CD4-positive, alpha-beta T cell (primary cell): ENCODE measurements around the gene BRINP3. TPM values are rescaled to one million over a fixed set of nuclear protein-coding genes. Genes with fewer than 3 reads are reported as not detected.

Source experiments
- ATAC-seq: fragments of 200-7000 bp; cut with Tn5 transposase; one replicate; pipeline ENCODE4 v1.10.0; 2022; ENCODE audit warnings: mild to moderate bottlenecking; ENCODE audit not compliant: poor library complexity
- CTCF ChIA-PET: fragments of 350-600 bp; sonication (Branson Sonifier 250); formaldehyde crosslinking; loops from one replicate; lab custom pipeline; 2021; ENCODE audit warnings: antibody characterized with exemption, inconsistent platforms; lab: Charles Lee
- POLR2A ChIA-PET: fragments of 350-600 bp; sonication (Branson Sonifier 250); formaldehyde crosslinking; loops from one replicate; lab custom pipeline; 2021; ENCODE audit warnings: antibody characterized with exemption, inconsistent platforms; lab: Charles Lee
- DNase-seq, 14 experiments: peaks; one replicate each; pipeline ENCODE4 v3.0.0-alpha.2; 2013 to 2020; ENCODE audit warnings: mixed read lengths in 2 of 14
- H3K27ac ChIP-seq, 2 donors: one replicate each; pipeline versions ENCODE4 v1.5.1 to v1.7.0; 2013; ENCODE audit warnings: low read length in 2 of 2, low read depth in 1 of 2, mild to moderate bottlenecking in 1 of 2
- H3K27me3 ChIP-seq, 2 experiments: 1 replicate in 1 of 2; 2 replicates in 1 of 2; pipeline versions ENCODE4 v1.6.1 to v1.7.0; 2013; ENCODE audit warnings: low read length in 2 of 2, control low read depth in 1 of 2, mild to moderate bottlenecking in 1 of 2, moderate library complexity in 1 of 2; ENCODE audit not compliant: insufficient read depth in 2 of 2, control insufficient read depth in 1 of 2
- H3K36me3 ChIP-seq: one replicate; pipeline ENCODE4 v1.6.1; 2013; ENCODE audit warnings: low read length, control low read depth; ENCODE audit not compliant: insufficient read depth
- H3K4me1 ChIP-seq: one replicate; pipeline ENCODE4 v1.6.1; 2013; ENCODE audit warnings: low read length, control low read depth; ENCODE audit not compliant: insufficient read depth
- H3K4me3 ChIP-seq: one replicate; pipeline ENCODE4 v1.5.1; 2013; ENCODE audit warnings: mild to moderate bottlenecking, low read length, moderate library complexity
- H3K9me3 ChIP-seq, 2 experiments: 1 replicate in 1 of 2; 2 replicates in 1 of 2; pipeline versions ENCODE4 v1.6.1 to v1.7.0; 2013; ENCODE audit warnings: low read length in 2 of 2, mild to moderate bottlenecking in 2 of 2, control low read depth in 1 of 2, moderate library complexity in 1 of 2; ENCODE audit not compliant: control insufficient read depth in 1 of 2, insufficient read depth in 1 of 2
- H3K27ac Mint-ChIP-seq: one replicate; pipeline ENCODE4 v1.8.0; 2020; ENCODE audit warnings: mixed read lengths
- H3K27me3 Mint-ChIP-seq: one replicate; pipeline ENCODE4 v1.8.0; 2021; ENCODE audit warnings: mixed read lengths
- H3K36me3 Mint-ChIP-seq: one replicate; pipeline ENCODE4 v1.8.0; 2021; ENCODE audit warnings: low read depth, mixed read lengths
- H3K4me1 Mint-ChIP-seq: one replicate; pipeline ENCODE4 v1.8.0; 2021; ENCODE audit warnings: low read depth, mixed read lengths
- H3K4me3 Mint-ChIP-seq: one replicate; pipeline ENCODE4 v1.8.0; 2020; ENCODE audit warnings: mild to moderate bottlenecking, mixed read lengths
- H3K9me3 Mint-ChIP-seq: one replicate; pipeline ENCODE4 v1.8.0; 2020; ENCODE audit warnings: mixed read lengths
- CTCF ChIP-seq: fragments of 200-600 bp; IDR thresholded peaks from one replicate; pipeline ENCODE4 v1.8.0; 2022; ENCODE audit warnings: antibody characterized with exemption, mild to moderate bottlenecking
- intact Hi-C, 2 experiments: fragments of 100-400 bp; cut with DNase I in 1 of 2; cut with micrococcal nuclease in 1 of 2; formaldehyde crosslinking; loops; one replicate each; pipeline versions ENCODE4 v1.15.1 to v1.9.0; 2023 to 2025; cut with DNase I, micrococcal nuclease
- total RNA-seq, 174 experiments: library from RNA in 2 of 174; stranded (reverse) in 2 of 174; gene quantifications; one replicate each; pipeline ENCODE4 v1.2.3 and lab custom pipeline; 2021 to 2026

BRINP3 gene
- total RNA-seq, 2 experiments from 2014 or later: not detected

DNA sequence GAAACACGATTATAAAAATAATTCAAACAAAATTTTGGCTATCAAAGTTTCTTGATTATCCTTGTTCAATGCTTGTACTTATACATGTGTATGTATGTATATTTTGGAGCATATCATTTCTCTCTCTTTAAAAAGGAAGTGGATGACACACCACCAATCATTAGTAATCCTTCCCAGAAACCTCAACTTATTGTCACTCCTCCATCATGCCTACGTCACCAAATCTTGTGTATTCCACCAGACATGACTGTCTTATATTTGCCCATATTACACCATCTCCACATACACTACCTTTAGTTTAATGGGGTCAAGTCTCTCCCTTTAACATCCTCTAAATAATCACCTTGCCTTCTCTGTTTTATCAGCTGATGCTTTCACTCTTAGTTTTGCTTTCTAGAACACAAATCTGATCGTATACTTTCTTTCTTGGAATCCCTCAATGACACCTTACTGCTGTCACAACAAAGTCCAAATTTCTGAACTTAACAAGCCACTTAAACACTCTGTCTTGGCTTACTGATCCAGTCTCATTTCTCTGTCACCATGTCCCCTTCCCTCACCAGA lies 124.0 kb downstream of the BRINP3 start:
- Histone ChIP-seq H3K36me3 (no peaks in the 10 kb centered on the region), H3K27ac (no peak overlapping the region), H3K27me3 (no peaks in the 10 kb centered on the region), H3K9me3 (peaks cover 0 to 4% of the 10 kb centered on the region in 2 experiments), H3K4me3 (no peak overlapping the region), H3K4me1 (no peaks in the 10 kb centered on the region)
- CTCF ChIA-PET: interaction anchor here (1.0 kb wide), 1 partner anchor 38 kb away, joined by 3 read pairs; no protein-coding TSS in a partner anchor
- Mint-ChIP-seq H3K4me3 (no peak overlapping the region), H3K27ac (no peak overlapping the region), H3K36me3 (no peaks in the 10 kb centered on the region), H3K4me1 (no peaks in the 10 kb centered on the region), H3K9me3 (peaks cover 6% of the 10 kb centered on the region), H3K27me3 (no peaks in the 10 kb centered on the region)
- DNase-seq (no peak), ATAC-seq (no peak)
- no peak for TF ChIP-seq CTCF
- POLR2A ChIA-PET: no interaction called here
- intact Hi-C loops: no loop called here

GRCh38 chr1:190344454-190344853 lies 133.2 kb downstream of the BRINP3 start:
- CTCF ChIA-PET: no interaction called here
- no peaks in the 10 kb centered on the region for H3K27me3 ChIP-seq
- peaks cover 4% of the 10 kb centered on the region for H3K9me3 Mint-ChIP-seq

DNA sequence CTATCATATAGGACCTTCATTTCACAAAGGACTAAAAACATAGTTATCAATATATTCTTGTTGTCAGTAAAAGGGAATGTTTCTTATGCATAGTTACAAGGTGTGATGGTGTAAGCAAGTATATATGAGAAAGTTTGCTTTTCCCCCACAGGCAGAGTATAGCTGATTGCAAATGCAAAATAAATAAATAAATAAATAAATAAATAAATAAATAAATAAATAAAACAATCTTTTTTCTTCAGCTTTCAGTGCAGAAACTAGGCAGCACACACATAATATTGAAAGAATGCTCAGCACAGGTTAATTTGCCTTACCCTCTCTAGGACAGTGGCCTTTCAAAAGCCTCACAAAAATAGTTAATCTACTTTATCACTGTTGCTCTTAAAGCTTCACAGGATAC lies 138.8 kb downstream of the BRINP3 start:
- Mint-ChIP-seq H3K27me3 (no peaks in the 10 kb centered on the region), H3K4me1 (no peaks in the 10 kb centered on the region), H3K9me3 (peaks cover 6% of the 10 kb centered on the region), H3K4me3 (no peak overlapping the region), H3K27ac (no peak overlapping the region), H3K36me3 (no peaks in the 10 kb centered on the region)
- Histone ChIP-seq H3K27me3 (no peaks in the 10 kb centered on the region), H3K4me3 (no peak overlapping the region), H3K4me1 (no peaks in the 10 kb centered on the region), H3K36me3 (no peaks in the 10 kb centered on the region), H3K27ac (no peak overlapping the region), H3K9me3 (no peaks in the 10 kb centered on the region)
- intact Hi-C loops: no loop called here
- DNase-seq: no peak
- ChIA-PET POLR2A (no interaction called here), CTCF (no interaction called here)
- TF ChIP-seq CTCF: no peak
- no peak for ATAC-seq

More at GRCh38 chr1:190344454-190344853, 133.2 kb downstream of the BRINP3 start:
- Mint-ChIP-seq H3K27ac (no peak overlapping the region), H3K27me3 (no peaks in the 10 kb centered on the region), H3K4me3 (no peak overlapping the region), H3K4me1 (no peaks in the 10 kb centered on the region), H3K36me3 (no peaks in the 10 kb centered on the region)
- Histone ChIP-seq H3K4me3 (no peak overlapping the region), H3K4me1 (no peaks in the 10 kb centered on the region), H3K36me3 (no peaks in the 10 kb centered on the region), H3K27ac (no peak overlapping the region), H3K9me3 (no peaks in the 10 kb centered on the region)
- DNase-seq (no peak), ATAC-seq (no peak)
- intact Hi-C loops: no loop called here
- POLR2A ChIA-PET: no interaction called here
- no peak for TF ChIP-seq CTCF
